Osteocyte (in vitro differentiated cells): Measurements from ENCODE around the gene ZNF860. TPM values are rescaled to one million over a fixed set of nuclear protein-coding genes. Genes with fewer than 3 reads are reported as not detected.

Experiments
- DNase-seq: peaks from one replicate; pipeline ENCODE4 v3.0.0; 2021; ENCODE audit warnings: mixed read lengths; ENCODE audit not compliant: unreplicated experiment; ENCODE audit errors: extremely low spot score
- H3K27ac Mint-ChIP-seq: one replicate; pipeline ENCODE4 v1.8.0; 2021; ENCODE audit warnings: mild to moderate bottlenecking, mixed read lengths; ENCODE audit not compliant: unreplicated experiment
- H3K27me3 Mint-ChIP-seq: one replicate; pipeline ENCODE4 v1.8.0; 2021; ENCODE audit warnings: mixed read lengths; ENCODE audit not compliant: unreplicated experiment
- H3K36me3 Mint-ChIP-seq: one replicate; pipeline ENCODE4 v1.8.0; 2021; ENCODE audit warnings: mixed read lengths; ENCODE audit not compliant: unreplicated experiment
- H3K4me1 Mint-ChIP-seq: one replicate; pipeline ENCODE4 v1.8.0; 2021; ENCODE audit warnings: mixed read lengths; ENCODE audit not compliant: unreplicated experiment
- H3K4me3 Mint-ChIP-seq: one replicate; pipeline ENCODE4 v1.8.0; 2021; ENCODE audit warnings: mild to moderate bottlenecking, moderate library complexity, mixed read lengths; ENCODE audit not compliant: unreplicated experiment
- H3K9me3 Mint-ChIP-seq: one replicate; pipeline ENCODE4 v1.8.0; 2021; ENCODE audit warnings: mixed read lengths; ENCODE audit not compliant: unreplicated experiment
- total RNA-seq: library from RNA; stranded (reverse); gene quantifications from 2 replicates; pipeline ENCODE4 v1.2.1, GENCODE V29; 2021
- TF ChIP-seq, protein P1 (sequence below): fragments of 200-600 bp; sonication (generic); IDR thresholded peaks from 2 replicates; pipeline ENCODE4 v1.5.0; 2021; ENCODE audit warnings: antibody characterized with exemption, mild to moderate bottlenecking, moderate library complexity

The ZNF860 gene
- total RNA-seq, 1 donor from 2014 or later = 1.3 TPM

DNA sequence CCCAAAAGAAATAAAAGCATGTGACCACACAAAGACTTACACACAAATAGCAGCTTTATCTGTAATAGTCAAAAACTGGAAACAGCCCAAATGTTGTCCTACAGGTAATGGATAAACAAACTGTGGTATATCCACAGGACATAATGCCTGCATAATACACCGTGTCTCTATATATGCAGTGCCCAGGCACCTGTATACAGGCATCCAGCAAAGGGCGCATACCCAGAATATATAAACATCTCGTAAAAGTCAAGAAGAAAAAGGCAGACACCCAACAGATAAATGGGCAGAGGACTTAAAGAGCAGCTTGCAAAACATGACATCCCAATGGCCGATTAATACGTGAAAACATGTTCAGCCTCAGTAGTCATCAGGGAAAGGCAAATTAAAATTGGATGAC, 7.7 kb upstream of the ZNF860 start:
- peaks cover 48% of the 10 kb centered on the region for H3K4me1 Mint-ChIP-seq
- H3K27me3 Mint-ChIP-seq = no peaks in the 10 kb centered on the region
- H3K36me3 Mint-ChIP-seq = peaks cover 4% of the 10 kb centered on the region
- H3K4me3 Mint-ChIP-seq = no peak overlapping the region
- TF ChIP-seq, protein P1, sequence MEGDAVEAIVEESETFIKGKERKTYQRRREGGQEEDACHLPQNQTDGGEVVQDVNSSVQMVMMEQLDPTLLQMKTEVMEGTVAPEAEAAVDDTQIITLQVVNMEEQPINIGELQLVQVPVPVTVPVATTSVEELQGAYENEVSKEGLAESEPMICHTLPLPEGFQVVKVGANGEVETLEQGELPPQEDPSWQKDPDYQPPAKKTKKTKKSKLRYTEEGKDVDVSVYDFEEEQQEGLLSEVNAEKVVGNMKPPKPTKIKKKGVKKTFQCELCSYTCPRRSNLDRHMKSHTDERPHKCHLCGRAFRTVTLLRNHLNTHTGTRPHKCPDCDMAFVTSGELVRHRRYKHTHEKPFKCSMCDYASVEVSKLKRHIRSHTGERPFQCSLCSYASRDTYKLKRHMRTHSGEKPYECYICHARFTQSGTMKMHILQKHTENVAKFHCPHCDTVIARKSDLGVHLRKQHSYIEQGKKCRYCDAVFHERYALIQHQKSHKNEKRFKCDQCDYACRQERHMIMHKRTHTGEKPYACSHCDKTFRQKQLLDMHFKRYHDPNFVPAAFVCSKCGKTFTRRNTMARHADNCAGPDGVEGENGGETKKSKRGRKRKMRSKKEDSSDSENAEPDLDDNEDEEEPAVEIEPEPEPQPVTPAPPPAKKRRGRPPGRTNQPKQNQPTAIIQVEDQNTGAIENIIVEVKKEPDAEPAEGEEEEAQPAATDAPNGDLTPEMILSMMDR = no peak
- H3K27ac Mint-ChIP-seq = no peak overlapping the region
- DNase-seq = no peak
- H3K9me3 Mint-ChIP-seq = no peaks in the 10 kb centered on the region

DNA sequence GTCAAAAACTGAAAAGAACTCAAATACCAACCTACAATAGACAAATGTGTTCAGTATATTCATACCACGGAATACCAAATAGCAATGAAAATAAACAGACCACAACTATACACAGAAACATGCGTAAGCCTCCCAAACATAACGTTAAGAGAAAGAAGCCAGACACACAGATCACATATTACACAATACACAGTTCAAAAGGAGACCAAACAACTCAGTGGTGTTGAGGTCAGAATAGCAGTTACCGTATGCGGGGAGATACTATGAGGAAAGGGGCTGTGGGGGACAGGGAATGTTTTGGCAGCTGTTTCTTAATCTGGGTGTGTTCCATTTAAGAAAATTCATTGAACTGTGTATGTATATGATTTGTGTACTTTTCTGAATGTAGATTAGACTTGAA, 7.1 kb upstream of the ZNF860 start:
- no peak for DNase-seq
- TF ChIP-seq, protein P1 = no peak
- Mint-ChIP-seq H3K4me3 (no peak overlapping the region), H3K27me3 (no peaks in the 10 kb centered on the region), H3K27ac (peak overlapping the region; percentile 35), H3K4me1 (peaks cover 48% of the 10 kb centered on the region), H3K9me3 (no peaks in the 10 kb centered on the region), H3K36me3 (peaks cover 4% of the 10 kb centered on the region)

DNA sequence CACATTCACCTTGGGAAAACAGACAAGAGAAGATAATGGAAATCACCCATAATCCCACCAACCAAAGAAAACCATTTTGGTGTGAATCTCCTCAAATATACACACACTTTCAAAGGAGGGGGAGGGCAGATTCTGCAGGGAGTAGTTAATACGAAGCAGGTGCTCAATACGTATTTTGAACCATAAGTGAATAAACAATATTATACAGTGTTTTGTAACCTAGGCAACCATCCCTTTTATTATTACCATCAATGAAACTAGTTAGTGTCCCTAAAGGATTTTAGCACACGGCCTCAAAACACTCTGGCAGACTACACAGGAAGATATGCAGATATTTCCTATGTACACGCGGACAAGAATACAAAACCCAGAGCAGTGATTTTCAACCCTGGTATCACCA, 6.6 kb upstream of the ZNF860 start:
- Mint-ChIP-seq H3K9me3 (no peaks in the 10 kb centered on the region), H3K4me1 (peaks cover 47% of the 10 kb centered on the region), H3K27ac (peak overlapping the region; percentile 35)

DNA sequence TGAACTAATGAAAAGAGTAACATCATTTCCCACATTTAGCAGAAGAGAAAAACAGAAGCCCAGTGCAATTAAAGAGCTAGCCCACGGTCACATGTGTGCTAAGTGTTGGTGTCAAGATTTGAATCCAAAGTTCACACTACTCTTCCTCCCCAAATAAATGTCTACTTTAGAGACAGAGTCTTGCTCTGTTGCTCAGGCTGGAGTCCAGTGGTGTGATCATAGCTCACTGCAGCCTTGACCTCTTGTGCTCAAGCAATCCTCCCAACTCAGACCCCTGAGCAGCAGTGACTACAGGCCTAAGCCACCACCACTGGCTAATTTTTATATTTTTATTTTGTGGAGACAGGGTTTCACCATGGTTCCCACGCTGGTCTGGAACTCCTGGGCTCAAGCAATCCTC, 5.2 kb upstream of the ZNF860 start:
- H3K9me3 Mint-ChIP-seq = no peaks in the 10 kb centered on the region
- peaks cover 44% of the 10 kb centered on the region for H3K4me1 Mint-ChIP-seq
- peaks cover 4% of the 10 kb centered on the region for H3K36me3 Mint-ChIP-seq
- no peak overlapping the region for H3K4me3 Mint-ChIP-seq
- TF ChIP-seq, protein P1 = no peak
- no peak for DNase-seq
- H3K27ac Mint-ChIP-seq = no peak overlapping the region
- H3K27me3 Mint-ChIP-seq = no peaks in the 10 kb centered on the region

More for the DNA sequence above, 6.6 kb upstream of the ZNF860 start:
- DNase-seq = no peak
- TF ChIP-seq, protein P1 = no peak
- no peak overlapping the region for H3K4me3 Mint-ChIP-seq
- peaks cover 4% of the 10 kb centered on the region for H3K36me3 Mint-ChIP-seq
- no peaks in the 10 kb centered on the region for H3K27me3 Mint-ChIP-seq

DNA sequence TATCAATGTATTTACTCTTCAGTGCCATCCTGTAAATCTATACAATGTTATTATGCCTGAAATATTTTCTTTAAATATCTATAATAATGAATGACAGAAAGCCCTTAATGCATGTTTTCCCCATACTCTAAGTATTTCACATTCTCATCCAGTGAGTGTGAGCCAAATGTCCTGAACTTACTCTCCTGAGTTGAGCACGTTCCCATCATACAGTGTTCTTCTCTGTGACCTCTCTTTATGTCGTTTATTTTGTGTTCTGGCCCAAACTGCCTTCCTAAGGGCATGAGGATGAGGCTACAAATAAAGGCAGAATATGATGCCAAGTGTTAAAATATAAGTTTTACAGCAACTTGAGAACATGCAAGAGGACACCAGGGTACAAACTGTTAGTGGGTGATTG, 3.8 kb upstream of the ZNF860 start:
- H3K36me3 Mint-ChIP-seq = peaks cover 4% of the 10 kb centered on the region
- H3K27me3 Mint-ChIP-seq = no peaks in the 10 kb centered on the region
- DNase-seq = no peak
- TF ChIP-seq, protein P1 = no peak
- H3K4me3 Mint-ChIP-seq = no peak overlapping the region
- peaks cover 53% of the 10 kb centered on the region for H3K4me1 Mint-ChIP-seq
- H3K27ac Mint-ChIP-seq = peak overlapping the region; percentile 39
- H3K9me3 Mint-ChIP-seq = no peaks in the 10 kb centered on the region
